IMR-90 (cell line): ENCODE measurements around the gene PLIN4. TPM values are rescaled to one million over a fixed set of nuclear protein-coding genes. Genes with fewer than 3 reads are reported as not detected.
A peak's percentile ranks its signal among the peaks of the same experiment; 100 is the strongest.

Experiments
- ATAC-seq: fragments of 200-7000 bp; cut with Tn5 transposase; 2 replicates; pipeline ENCODE4 v1.9.1; 2020; ENCODE audit warnings: low read depth, mild to moderate bottlenecking, moderate library complexity
- BruUV-seq: library from RNA; stranded (reverse); fragments of 400-500 nt; replicated peaks from 2 replicates; lab custom pipeline; 2021; lab: Mats Ljungman, UMichigan
- CTCF ChIA-PET: fragments of 300-600 bp; formaldehyde crosslinking; extraction: SDS; loops from one replicate; lab custom pipeline; 2021; ENCODE audit warnings: antibody characterized with exemption; lab: Yijun Ruan, JAX
- POLR2A ChIA-PET: fragments of 300-600 bp; sonication (Branson Sonifier 250); formaldehyde crosslinking; loops from one replicate; lab custom pipeline; 2022; ENCODE audit warnings: antibody characterized with exemption; ENCODE audit not compliant: unreplicated experiment; lab: Charles Lee
- DNase-seq: peaks from one replicate; pipeline ENCODE4 v3.0.0; 2013
- H2AFZ ChIP-seq: replicated peaks from 2 replicates; pipeline ENCODE3; 2013; ENCODE audit warnings: low read length, mild to moderate bottlenecking; ENCODE audit not compliant: poor library complexity
- H2AK5ac ChIP-seq: 2 replicates; pipeline ENCODE4 v1.6.1; 2013; ENCODE audit warnings: low read depth, low read length, inconsistent platforms
- H2AK9ac ChIP-seq: replicated peaks from 2 replicates; pipeline ENCODE3; 2013; ENCODE audit warnings: mild to moderate bottlenecking, low read depth, low read length, moderate library complexity; ENCODE audit not compliant: poor library complexity
- H2BK120ac ChIP-seq: 2 replicates; pipeline ENCODE4 v1.6.1; 2013; ENCODE audit warnings: low read depth, low read length, inconsistent platforms
- H2BK15ac ChIP-seq: 3 replicates; pipeline ENCODE4 v1.6.1; 2013; ENCODE audit warnings: low read depth, low read length, inconsistent platforms
- H2BK20ac ChIP-seq: 2 replicates; pipeline ENCODE4 v1.6.1; 2013; ENCODE audit warnings: low read depth, mild to moderate bottlenecking, inconsistent platforms, low read length, moderate library complexity
- H2BK5ac ChIP-seq: 2 replicates; pipeline ENCODE4 v1.6.1; 2013; ENCODE audit warnings: mild to moderate bottlenecking, low read depth, low read length, inconsistent platforms; ENCODE audit not compliant: poor library complexity, severe bottlenecking
- H3K14ac ChIP-seq: replicated peaks from 2 replicates; pipeline ENCODE4 v1.6.1; 2013; ENCODE audit warnings: low read depth, low read length, inconsistent platforms
- H3K18ac ChIP-seq: 2 replicates; pipeline ENCODE4 v1.6.1; 2013; ENCODE audit warnings: low read depth, low read length, control low read depth
- H3K23ac ChIP-seq: 2 replicates; pipeline ENCODE4 v1.6.1; 2013; ENCODE audit warnings: low read depth, low read length, inconsistent platforms
- H3K27ac ChIP-seq: 2 replicates; pipeline ENCODE4 v1.5.1; 2013; ENCODE audit warnings: mild to moderate bottlenecking, control low read depth, low read length; ENCODE audit not compliant: insufficient read depth
- H3K27me3 ChIP-seq: 2 replicates; pipeline ENCODE4 v1.6.1; 2013; ENCODE audit warnings: low read length; ENCODE audit not compliant: control insufficient read depth, insufficient read depth
- H3K36me3 ChIP-seq: 2 replicates; pipeline ENCODE4 v1.6.1; 2013; ENCODE audit warnings: low read length, mixed read lengths; ENCODE audit not compliant: control insufficient read depth, insufficient read depth
- H3K4ac ChIP-seq: 2 replicates; pipeline ENCODE4 v1.6.1; 2013; ENCODE audit warnings: low read depth, low read length, inconsistent platforms
- H3K4me1 ChIP-seq: 2 replicates; pipeline ENCODE4 v1.6.1; 2013; ENCODE audit warnings: low read length, mixed read lengths; ENCODE audit not compliant: control insufficient read depth, insufficient read depth
- H3K4me2 ChIP-seq: 2 replicates; pipeline ENCODE4 v1.6.1; 2013; ENCODE audit warnings: low read depth, mild to moderate bottlenecking, control low read depth, low read length, moderate library complexity
- H3K4me3 ChIP-seq: 2 replicates; pipeline ENCODE4 v1.5.1; 2013; ENCODE audit warnings: low read depth, mild to moderate bottlenecking, control low read depth, low read length, moderate library complexity; ENCODE audit not compliant: insufficient read depth
- H3K56ac ChIP-seq: 2 replicates; pipeline ENCODE4 v1.6.1; 2013; ENCODE audit warnings: low read length, inconsistent platforms; ENCODE audit not compliant: insufficient read depth; ENCODE audit errors: extremely low read depth
- H3K79me1 ChIP-seq, 2 experiments: 2 replicates each; pipeline ENCODE4 v1.6.1; 2013; ENCODE audit warnings: low read length in 2 of 2, inconsistent platforms in 1 of 2, low read depth in 1 of 2
- H3K9ac ChIP-seq: 2 replicates; pipeline ENCODE4 v1.6.1; 2013; ENCODE audit warnings: low read depth, low read length, control low read depth
- H3K9me1 ChIP-seq: 2 replicates; pipeline ENCODE4 v1.6.1; 2013; ENCODE audit warnings: low read length, inconsistent platforms; ENCODE audit not compliant: insufficient read depth
- H3K9me3 ChIP-seq: 2 replicates; pipeline ENCODE4 v1.6.1; 2013; ENCODE audit warnings: low read length; ENCODE audit not compliant: control insufficient read depth, insufficient read depth
- H4K20me1 ChIP-seq: 2 replicates; pipeline ENCODE4 v1.6.1; 2013; ENCODE audit warnings: low read length, inconsistent platforms; ENCODE audit not compliant: insufficient read depth
- H4K5ac ChIP-seq: 2 replicates; pipeline ENCODE4 v1.6.1; 2013; ENCODE audit warnings: mild to moderate bottlenecking, low read depth, low read length, control low read depth
- H4K8ac ChIP-seq, 2 experiments: 2 replicates each; pipeline ENCODE4 v1.6.1; 2013; ENCODE audit warnings: low read depth in 2 of 2, low read length in 2 of 2, control low read depth in 1 of 2, inconsistent platforms in 1 of 2
- H4K91ac ChIP-seq: 2 replicates; pipeline ENCODE4 v1.6.1; 2013; ENCODE audit warnings: low read depth, low read length, inconsistent platforms; ENCODE audit not compliant: insufficient read depth
- BHLHE40 ChIP-seq: fragments of 150-350 bp; IDR thresholded peaks from 2 replicates; pipeline ENCODE4 v1.6.1; 2016; ENCODE audit warnings: mild to moderate bottlenecking, low read depth, low read length
- CEBPB ChIP-seq: IDR thresholded peaks from 2 replicates; pipeline ENCODE4 v1.6.1; 2012; ENCODE audit warnings: low read depth, low read length, improper control_type of control experiment
- CHD1 ChIP-seq: IDR thresholded peaks from 2 replicates; pipeline ENCODE4 v1.6.1; 2012; ENCODE audit warnings: low read depth, low read length, improper control_type of control experiment
- CTCF ChIP-seq: conservative IDR thresholded peaks from 2 replicates; pipeline ENCODE4 v1.5.1; 2012; ENCODE audit warnings: mild to moderate bottlenecking, low read depth, low read length, improper control_type of control experiment
- ELK1 ChIP-seq: fragments of 150-350 bp; IDR thresholded peaks from 2 replicates; pipeline ENCODE4 v1.6.1; 2016; ENCODE audit warnings: low read depth, mild to moderate bottlenecking, low read length, moderate library complexity, borderline replicate concordance
- FOS ChIP-seq: fragments of 150-350 bp; IDR thresholded peaks from 2 replicates; pipeline ENCODE4 v1.6.1; 2016; ENCODE audit warnings: low read depth, low read length
- MAFK ChIP-seq: IDR thresholded peaks from 2 replicates; pipeline ENCODE4 v1.6.1; 2012; ENCODE audit warnings: low read depth, low read length, improper control_type of control experiment
- MAZ ChIP-seq: IDR thresholded peaks from 2 replicates; pipeline ENCODE4 v1.6.1; 2012; ENCODE audit warnings: low read depth, mild to moderate bottlenecking, low read length, improper control_type of control experiment, moderate library complexity, borderline replicate concordance
- MXI1 ChIP-seq: IDR thresholded peaks from 2 replicates; pipeline ENCODE4 v1.6.1; 2012; ENCODE audit warnings: low read depth, mild to moderate bottlenecking, low read length, moderate library complexity, borderline replicate concordance
- NFE2L2 ChIP-seq: fragments of 150-350 bp; IDR thresholded peaks from 2 replicates; pipeline ENCODE4 v1.6.1; 2016; ENCODE audit warnings: low read depth, mild to moderate bottlenecking, low read length
- POLR2A ChIP-seq: IDR thresholded peaks from 2 replicates; pipeline ENCODE4 v1.6.1; 2012; ENCODE audit warnings: mild to moderate bottlenecking, low read depth, low read length
- RCOR1 ChIP-seq: IDR thresholded peaks from 2 replicates; pipeline ENCODE4 v1.6.1; 2012; ENCODE audit warnings: mild to moderate bottlenecking, low read length, improper control_type of control experiment; ENCODE audit not compliant: insufficient replicate concordance
- RFX5 ChIP-seq: IDR thresholded peaks from 2 replicates; pipeline ENCODE4 v1.8.0; 2012; ENCODE audit warnings: low read depth, mild to moderate bottlenecking, low read length, moderate library complexity
- USF2 ChIP-seq: fragments of 150-350 bp; IDR thresholded peaks from 2 replicates; pipeline ENCODE4 v1.6.1; 2017; ENCODE audit warnings: mild to moderate bottlenecking, antibody characterized with exemption, low read length, low read depth
- WGBS, 2 experiments: methylation state at CpG; one replicate each; pipeline versions ENCODE4 v1.1.5 to v1.1.7; 2013; ENCODE audit warnings: missing lambda C conversion rate in 2 of 2; ENCODE audit not compliant: insufficient read length in 1 of 2; ENCODE audit errors: extremely low coverage in 2 of 2; 5-methylcytosine and 5-hydroxymethylcytosine counted together
- dilution Hi-C: fragments of 300-500 bp; cut with HindIII; formaldehyde crosslinking; loops from one replicate; pipeline ENCODE4 v1.14.3; 2018; ENCODE audit warnings: low sequenced_read_pairs; ENCODE audit not compliant: unreplicated experiment
- in situ Hi-C: fragments of 300-500 bp; cut with MboI; formaldehyde crosslinking; loops from 3 replicates; pipeline ENCODE4 v1.14.3; 2019; ENCODE audit warnings: low sequenced_read_pairs, inconsistent platforms, mixed read lengths
- intact Hi-C: fragments of 100-400 bp; cut with micrococcal nuclease; formaldehyde crosslinking; loops from 2 replicates; pipeline ENCODE4 v1.10.0; 2022
- polyA plus RNA-seq, 3 experiments: library from polyadenylated mRNA; depleted of rRNA; stranded (reverse); fragments of >200 nt; gene quantifications; 2 replicates each; pipeline ENCODE4 v1.2.3, GENCODE V29; 2012; ENCODE audit warnings: low replicate concordance in 1 of 3
- total RNA-seq: library from RNA; depleted of rRNA; stranded (reverse); fragments of >200 nt; gene quantifications from 2 replicates; pipeline ENCODE4 v1.2.3, GENCODE V29; 2012

Gene PLIN4
- total and polyA plus RNA-seq, 2 of the 4 experiments (the other 2 are of a cell fraction): under 0.01 to 0.09 TPM

- H2BK20ac ChIP-seq: no peak overlapping the region
- H3K4me2 ChIP-seq: peak overlapping the region; percentile 74
- peaks cover 4% of the 10 kb centered on the region for H3K4me1 ChIP-seq
- peak overlapping the region; percentile 64 for H3K4ac ChIP-seq
- H2AK9ac ChIP-seq: peak overlapping the region; percentile 57
- H3K79me1 ChIP-seq: peaks cover 0 to 27% of the 10 kb centered on the region in 2 experiments; a peak in 3 of 4 replicates
- dilution Hi-C loops (no loop called here), in situ Hi-C loops (no loop called here), intact Hi-C loops (loop anchor here (5.0 kb wide), 1 partner anchor 166 kb away; the partner anchor contains the start of gene TNFAIP8L1)
- peak overlapping the region; percentile 57 for H3K23ac ChIP-seq
- H3K9me3 ChIP-seq: no peaks in the 10 kb centered on the region
- peak; percentile 100 for DNase-seq
- 0 out of 2 replicates have a peak overlapping the region, but pooled peaks have one; percentile 42 for H3K56ac ChIP-seq
- peaks cover 7% of the 10 kb centered on the region; the same call in 1 of the 2 replicates for H3K36me3 ChIP-seq
- POLR2A ChIA-PET: interaction anchor here (0.5 kb wide), 3 partner anchors 10 to 898 kb away, joined by 3 to 5 read pairs (median 3); no protein-coding TSS in a partner anchor
- H3K18ac ChIP-seq: no peak overlapping the region
- H3K9me1 ChIP-seq: 0 out of 2 replicates have a peak, but pooled peaks cover 2% of the 10 kb centered on the region
- peak overlapping the region; percentile 66 for H3K14ac ChIP-seq
- H4K8ac ChIP-seq: peak overlapping the region; percentile 63 to 93
- peak overlapping the region; percentile 92 for H2AFZ ChIP-seq
- CTCF ChIA-PET: no interaction called here
- peaks cover 18% of the 10 kb centered on the region for H4K20me1 ChIP-seq
- H3K9ac ChIP-seq: peak overlapping the region; percentile 71
- H3K27ac ChIP-seq: peak overlapping the region; percentile 74
- peak overlapping the region; percentile 29 for H4K91ac ChIP-seq
- peak overlapping the region; percentile 76 for H4K5ac ChIP-seq
- peak overlapping the region; percentile 49 for H3K4me3 ChIP-seq
- peak overlapping the region; percentile 41 for H2AK5ac ChIP-seq
- WGBS, 2 experiments: 3% methylated on average over 8 of the region's 33 CpGs; no CpG with 5 or more reads in 1 of the 2 experiments
- no TSS peak for BruUV-seq
- H3K27me3 ChIP-seq: no peaks in the 10 kb centered on the region
- ATAC-seq: peak; percentile 90
- peak overlapping the region; percentile 78 for H2BK5ac ChIP-seq
- H2BK120ac ChIP-seq: peak overlapping the region; percentile 25
- no peak overlapping the region for H2BK15ac ChIP-seq
- no peak for TF ChIP-seq MAFK
- peak; percentile 83 for TF ChIP-seq FOS
- no peak for TF ChIP-seq ELK1
- peak; percentile 100 for TF ChIP-seq USF2
- no peak for TF ChIP-seq CTCF
- no peak for TF ChIP-seq CHD1
- TF ChIP-seq POLR2A: peak; percentile 65; the same call in 1 of the 2 replicates
- TF ChIP-seq BHLHE40: peak; percentile 85
- TF ChIP-seq NFE2L2: no peak
- no peak for TF ChIP-seq MXI1
- no peak for TF ChIP-seq RFX5
- TF ChIP-seq MAZ: no peak
- TF ChIP-seq CEBPB: no peak
- no peak for TF ChIP-seq RCOR1
Observed at GRCh38 chr19:4471403-4472173, 46.7 kb downstream of the PLIN4 start.
